NAMALWA (cell line): ENCODE results near the gene CLEC5A.
"Not testable (repeated sequence)": the region's sequence is repeated elsewhere in the genome, so short reads cannot be mapped to it uniquely, and the experiment has no call there.

Experiments
- DNase-seq: peaks from one replicate; pipeline ENCODE4 v3.0.0-alpha.2; 2015; ENCODE audit warnings: low spot score

CLEC5A gene

DNA sequence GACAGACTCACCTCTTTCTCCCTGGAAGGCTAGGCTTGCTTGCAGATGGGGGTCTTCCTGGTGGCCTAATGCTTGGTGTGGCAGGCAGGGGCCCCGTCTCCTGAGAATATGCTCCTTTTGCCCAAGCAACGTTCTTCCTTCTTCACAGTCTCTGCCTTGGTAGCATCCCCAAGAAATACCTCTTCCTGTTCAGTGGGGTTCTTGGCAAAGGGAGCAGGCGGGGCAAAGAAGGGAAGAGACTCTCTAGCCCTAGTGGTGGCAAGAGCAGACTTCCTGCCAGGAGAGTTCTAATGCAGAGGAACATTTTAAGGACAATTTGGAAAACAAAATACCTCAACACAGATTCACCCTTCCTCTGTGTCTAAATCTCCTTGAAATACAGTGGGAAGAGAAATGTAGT is at the start of gene CLEC5A:
Gene CLEC5A, minus strand, starts transcription at position 179 of the 400 bp plus-strand sequence. CDS start 682 bp downstream, outside the sequence.
- DNase-seq = no peak

DNA sequence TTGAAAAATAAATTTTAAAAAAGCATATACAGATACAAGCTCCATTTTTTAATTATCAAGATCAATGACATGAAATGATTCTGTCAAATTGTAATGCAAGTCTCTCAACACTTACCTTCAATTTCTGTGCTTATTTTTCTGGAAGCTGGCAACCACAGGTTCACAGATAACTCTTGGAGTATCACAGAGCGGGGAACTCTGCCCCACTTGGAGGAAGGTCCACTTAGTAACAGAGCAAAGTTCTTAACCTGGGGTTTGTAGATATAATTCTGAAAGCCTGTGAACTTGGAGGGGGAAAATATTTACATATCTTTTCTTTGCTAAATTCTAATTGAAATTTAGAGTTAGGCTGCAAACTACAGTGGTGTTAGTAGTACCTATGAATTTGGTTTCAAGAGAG is 46.6 kb upstream of the CLEC5A start:
- no peak for DNase-seq

GRCh38 chr7:141992688-141993087 is 45.9 kb upstream of the CLEC5A start:
- no peak for DNase-seq

- no peak for DNase-seq
These were observed 45.4 kb upstream of the CLEC5A start for GRCh38 chr7:141992156-141992555.

DNA sequence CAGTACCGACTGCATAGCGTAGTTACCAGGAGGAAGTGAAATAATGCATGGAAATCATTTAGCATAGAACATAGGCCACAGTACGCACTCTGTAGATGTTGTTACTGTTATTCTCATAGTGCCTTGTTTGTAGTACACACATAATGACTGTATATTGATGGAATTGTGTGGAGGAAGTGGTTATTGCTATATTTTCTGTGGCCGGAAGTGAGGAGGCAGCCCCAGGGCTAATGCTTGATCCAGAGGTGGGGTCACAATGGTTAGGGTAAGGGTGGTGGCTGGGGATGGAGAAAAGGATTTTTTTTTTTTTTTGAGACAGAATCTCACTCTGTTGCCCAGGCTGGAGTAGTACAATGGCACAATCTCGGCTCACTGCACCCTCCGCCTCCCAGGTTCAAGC is 44.4 kb upstream of the CLEC5A start:
- DNase-seq = no peak

DNA sequence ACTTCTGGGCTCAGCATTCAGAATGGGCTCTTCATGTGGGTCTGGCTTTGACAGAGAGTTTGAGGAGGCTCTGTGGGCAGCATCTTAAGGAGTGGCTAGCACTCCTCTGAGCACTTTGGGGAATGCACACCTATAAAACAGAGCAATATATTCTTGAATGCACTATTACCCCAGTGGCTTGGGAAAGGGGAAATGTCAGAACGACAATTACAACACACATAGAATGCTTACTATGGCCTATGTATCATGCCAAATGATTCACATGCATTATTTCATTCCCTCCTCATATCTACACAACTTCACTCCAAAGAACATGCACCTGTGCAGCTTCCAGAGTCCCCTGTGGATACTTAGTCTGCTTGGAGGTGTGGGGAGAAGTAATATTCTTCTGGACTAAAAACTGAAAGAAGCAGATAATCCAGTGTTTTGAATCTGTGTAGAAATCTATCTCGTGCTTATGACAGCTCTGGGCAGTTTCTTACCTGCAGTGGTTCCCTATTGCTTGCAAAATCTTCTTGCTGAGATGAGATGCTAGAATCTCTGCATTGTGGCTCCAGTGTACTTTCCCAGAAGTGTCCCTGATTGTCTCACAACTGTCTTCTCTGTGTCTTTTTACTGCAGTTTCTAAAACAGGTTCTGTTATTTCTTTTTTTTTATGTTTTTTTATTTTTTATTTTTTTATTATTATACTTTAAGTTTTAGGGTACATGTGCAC is 43.4 kb upstream of the CLEC5A start:
- no peak for DNase-seq

DNA sequence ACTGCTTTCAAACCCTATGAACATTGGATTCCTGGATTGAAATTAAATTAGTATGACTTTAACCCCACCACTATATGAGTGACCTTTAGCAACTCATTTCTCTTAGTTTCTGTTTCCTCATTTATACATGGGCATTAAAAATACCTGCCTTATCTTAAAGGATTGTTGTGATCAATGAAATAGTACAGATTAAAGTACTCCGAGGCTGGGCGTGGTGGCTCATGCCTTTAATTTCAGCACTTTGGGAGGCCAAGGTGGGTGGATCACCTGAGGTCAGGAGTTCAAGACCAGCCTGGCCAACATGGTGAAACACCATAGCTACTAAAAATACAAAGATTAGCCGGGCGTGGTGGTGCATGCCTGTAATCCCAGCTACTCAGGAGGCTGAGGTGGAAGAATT is 41.0 kb upstream of the CLEC5A start:
- not testable (repeated sequence) for DNase-seq

- no peak for DNase-seq
These were observed 40.1 kb upstream of the CLEC5A start for GRCh38 chr7:141986923-141987322.

DNA sequence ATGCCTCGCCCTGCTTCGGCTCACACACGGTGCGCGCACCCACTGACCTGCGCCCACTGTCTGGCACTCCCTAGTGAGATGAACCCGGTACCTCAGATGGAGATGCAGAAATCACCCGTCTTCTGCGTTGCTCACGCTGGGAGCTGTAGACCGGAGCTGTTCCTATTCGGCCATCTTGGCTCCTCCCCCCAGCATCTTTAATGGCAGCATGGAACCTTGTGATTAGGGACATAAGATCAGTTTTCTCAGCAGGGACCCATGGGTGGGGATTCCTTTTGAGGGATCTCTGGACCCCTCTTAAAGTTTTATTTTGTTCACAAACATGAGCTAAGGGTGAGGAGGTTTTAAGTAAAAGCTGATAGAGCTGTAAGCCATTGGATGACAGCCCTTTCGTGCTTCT is 39.2 kb upstream of the CLEC5A start:
- DNase-seq = not testable (repeated sequence)

DNA sequence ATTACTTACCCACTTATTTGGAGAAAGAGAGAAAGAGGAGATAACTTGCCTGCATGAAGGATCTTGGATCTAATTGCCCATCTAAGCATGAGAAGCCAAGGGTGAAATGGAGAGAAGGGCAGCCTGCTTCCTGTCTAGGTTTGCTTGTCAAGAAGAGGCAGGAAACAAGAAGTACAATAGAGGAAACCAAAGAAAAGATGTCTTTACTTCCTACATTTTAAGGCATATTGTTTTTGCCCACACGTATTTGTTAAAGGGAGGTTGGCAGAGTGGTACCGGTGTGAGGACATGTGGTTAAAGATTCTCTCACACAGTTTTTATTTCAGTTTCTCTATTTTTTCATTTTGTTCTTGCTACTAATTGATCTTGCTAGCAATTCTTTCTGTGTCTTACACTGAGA is 32.8 kb upstream of the CLEC5A start:
- DNase-seq = no peak

- DNase-seq = no peak
These were observed 31.6 kb upstream of the CLEC5A start for GRCh38 chr7:141978351-141978750.

DNA sequence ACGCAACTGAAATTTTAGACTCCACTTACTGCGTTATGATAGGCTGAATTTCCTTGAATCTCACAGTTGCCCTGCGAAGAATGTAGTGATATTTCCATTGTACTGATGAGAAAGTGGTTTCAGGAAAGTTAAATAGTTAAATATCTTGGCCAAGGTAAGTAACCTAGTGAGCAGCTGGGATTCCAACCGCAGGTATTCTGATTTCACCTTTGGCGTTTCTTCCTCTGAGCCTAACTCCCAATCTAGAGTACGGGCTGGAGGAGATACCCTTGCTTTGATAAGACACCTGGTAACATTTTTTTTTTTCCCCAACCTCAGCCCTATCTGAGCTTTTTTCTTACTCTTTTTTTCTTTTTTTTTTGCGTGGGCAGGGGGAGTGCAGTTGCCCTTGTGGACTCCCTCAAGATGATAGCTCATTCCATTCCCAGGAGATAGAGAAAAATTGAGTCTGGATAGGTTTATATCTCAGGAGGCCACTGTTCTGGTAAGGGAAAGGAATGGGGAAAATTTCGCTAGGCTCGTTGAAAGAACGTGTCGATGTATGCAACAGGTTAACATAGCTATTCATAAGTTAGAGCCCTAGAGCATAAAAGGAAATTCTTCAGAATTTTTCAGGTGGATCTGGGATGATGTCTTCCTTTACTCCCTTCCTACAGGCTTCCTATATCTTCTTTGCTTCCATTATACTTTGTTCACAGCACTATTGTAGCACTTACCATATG is 29.9 kb upstream of the CLEC5A start:
- DNase-seq = no peak

- DNase-seq = peak; percentile 75
These were observed 29.2 kb upstream of the CLEC5A start for GRCh38 chr7:141975806-141976523.

- peak; percentile 43 for DNase-seq
These were observed 28.1 kb upstream of the CLEC5A start for GRCh38 chr7:141974831-141975230.

DNA sequence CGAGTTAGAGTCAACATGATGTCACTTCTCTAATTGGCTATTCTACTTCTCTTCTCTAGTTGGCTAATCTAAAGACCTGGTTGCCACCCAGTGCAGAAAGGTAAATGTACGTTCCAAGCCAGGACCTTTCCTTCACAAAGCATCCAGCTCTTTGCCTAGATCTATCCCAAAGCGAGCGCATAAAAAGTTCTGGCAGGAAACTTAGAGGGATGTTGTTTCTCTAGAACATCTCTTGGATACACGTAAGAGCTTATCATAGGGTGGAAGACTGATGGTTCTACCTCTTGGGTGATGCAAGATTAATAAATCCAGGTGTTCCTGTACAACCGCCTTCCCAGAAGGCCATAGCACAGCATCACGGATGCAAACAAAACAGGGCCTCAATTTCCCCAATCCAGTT is 26.9 kb upstream of the CLEC5A start, which contains the start of gene TAS2R38:
Gene TAS2R38, minus strand, starts transcription at position 101 of the 400 bp plus-strand sequence. Its CDS starts 84 bp downstream, at position 17.
- DNase-seq = no peak

DNA sequence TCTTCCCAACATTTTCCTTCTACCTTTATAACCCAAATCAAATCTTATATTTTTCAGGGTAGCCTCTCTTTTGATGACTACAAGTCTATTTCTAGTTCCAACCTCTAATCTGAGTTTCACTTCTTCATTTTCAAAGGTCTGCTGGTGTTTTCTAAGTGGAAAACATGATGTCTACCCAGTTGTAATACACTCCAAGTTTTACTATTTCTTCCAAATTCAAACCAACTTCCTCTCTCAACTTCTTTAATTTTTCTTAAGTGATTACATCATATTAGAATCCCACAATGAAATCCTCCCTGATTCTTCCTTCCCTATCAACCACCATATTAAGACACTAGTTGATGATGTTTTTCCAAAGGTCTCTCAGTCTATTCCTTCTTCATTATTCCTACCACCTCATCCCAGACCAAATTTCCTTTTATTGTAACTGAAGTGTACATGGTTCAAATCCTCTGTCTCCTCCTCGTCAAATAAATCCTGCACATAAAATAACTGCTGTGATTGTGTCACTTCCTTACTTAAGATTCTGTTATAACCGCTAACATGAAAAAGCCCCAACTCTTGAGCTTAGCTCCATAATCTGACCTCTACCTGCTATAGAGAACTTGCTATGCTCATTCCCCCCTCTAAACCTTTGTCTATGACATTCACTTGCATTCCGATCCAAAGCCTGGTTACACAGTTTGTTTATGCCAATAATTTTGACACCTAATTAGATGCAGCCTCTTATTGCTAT is 14.1 kb upstream of the CLEC5A start:
- peak; percentile 69 for DNase-seq

GRCh38 chr7:141956084-141956483 is 9.3 kb upstream of the CLEC5A start:
- no peak for DNase-seq

GRCh38 chr7:141954334-141954733 is 7.6 kb upstream of the CLEC5A start:
- DNase-seq = no peak

- DNase-seq = no peak
These were observed 5.7 kb upstream of the CLEC5A start for GRCh38 chr7:141952461-141952860.

GRCh38 chr7:141950806-141951205 is 4.0 kb upstream of the CLEC5A start:
- DNase-seq = no peak

GRCh38 chr7:141949911-141950310 is 3.1 kb upstream of the CLEC5A start:
- DNase-seq = no peak

DNA sequence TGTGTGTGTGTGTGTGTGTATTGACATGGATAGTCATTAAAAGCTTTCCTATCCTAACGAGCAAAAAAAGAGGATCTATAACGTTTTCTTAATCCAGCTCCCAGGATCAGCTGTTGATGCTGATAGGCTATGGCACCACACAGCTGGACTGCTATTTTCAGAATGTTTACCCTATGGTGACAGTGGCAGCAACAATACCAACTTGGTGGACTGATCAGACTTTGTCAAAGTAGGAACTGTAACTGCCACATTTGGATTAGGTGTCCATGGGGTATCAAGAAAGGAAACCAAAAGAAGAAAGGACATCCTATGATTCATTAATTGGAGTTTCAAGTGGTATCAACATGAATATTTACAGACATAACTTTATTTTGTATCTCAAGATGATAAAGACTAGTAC is 2.7 kb upstream of the CLEC5A start:
- no peak for DNase-seq
